ENCODE results near the gene NRTN.

The NRTN gene

DNA sequence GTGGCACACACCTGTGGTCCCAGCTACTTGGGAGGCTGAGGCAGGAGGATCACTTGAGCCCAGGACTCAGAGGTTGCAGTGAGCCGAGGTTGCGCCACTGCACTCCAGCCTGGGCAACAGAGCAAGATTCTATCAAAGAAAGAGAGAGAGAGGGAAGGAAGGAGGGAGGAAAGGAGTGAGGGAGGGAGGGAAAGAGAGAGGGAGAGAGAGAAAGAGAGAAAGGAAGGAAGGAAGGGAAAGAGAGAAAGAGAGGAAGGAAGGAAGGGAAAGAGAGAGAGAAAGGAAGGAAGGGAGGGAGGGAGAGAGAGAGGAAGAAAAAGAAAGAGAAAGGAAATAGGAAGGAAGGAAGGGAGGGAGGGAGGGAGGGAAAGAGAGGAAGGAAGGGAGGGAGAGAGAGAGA lies 12.4 kb downstream of the NRTN start:
- DNase-seq: no peak

DNA sequence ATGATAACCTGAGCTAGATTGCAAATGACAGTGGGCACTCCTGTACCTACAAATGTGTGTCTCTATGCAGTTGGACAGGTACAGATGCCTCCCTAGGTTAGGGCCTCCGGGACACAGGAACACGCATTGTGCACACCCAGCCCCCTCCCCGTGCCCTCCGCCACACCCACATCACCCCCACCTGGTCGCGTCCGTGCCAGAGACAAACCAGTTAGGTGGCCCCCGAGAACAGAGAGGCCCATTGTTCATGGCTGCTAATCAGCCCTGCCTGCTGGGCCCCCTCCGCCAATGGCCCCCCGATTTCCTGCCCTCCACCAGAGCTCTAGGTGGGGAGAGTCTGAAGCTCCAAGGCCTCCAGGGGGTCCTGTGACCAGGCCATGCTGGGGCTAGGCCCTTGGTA lies 13.7 kb downstream of the NRTN start:
- DNase-seq: no peak

DNA sequence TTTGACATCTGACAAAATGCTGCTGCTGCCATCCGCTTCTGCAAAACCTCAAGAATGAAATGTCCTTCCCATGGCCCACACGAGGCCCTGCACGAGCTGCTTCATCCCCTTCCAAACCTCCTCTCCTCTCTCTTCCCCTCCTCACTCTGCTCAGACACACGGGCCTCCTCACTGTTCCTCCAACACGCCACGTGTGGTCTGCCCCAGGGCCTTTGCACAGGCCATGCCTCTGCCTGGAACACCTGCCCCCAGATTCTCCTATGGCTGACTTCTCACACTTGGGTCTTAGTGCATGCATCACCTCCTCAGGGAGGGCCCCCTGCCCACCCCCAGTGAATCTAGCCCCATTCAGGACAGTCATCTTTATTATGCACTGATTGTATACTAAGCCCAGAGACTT lies 15.9 kb downstream of the NRTN start:
- no peak for DNase-seq

DNA sequence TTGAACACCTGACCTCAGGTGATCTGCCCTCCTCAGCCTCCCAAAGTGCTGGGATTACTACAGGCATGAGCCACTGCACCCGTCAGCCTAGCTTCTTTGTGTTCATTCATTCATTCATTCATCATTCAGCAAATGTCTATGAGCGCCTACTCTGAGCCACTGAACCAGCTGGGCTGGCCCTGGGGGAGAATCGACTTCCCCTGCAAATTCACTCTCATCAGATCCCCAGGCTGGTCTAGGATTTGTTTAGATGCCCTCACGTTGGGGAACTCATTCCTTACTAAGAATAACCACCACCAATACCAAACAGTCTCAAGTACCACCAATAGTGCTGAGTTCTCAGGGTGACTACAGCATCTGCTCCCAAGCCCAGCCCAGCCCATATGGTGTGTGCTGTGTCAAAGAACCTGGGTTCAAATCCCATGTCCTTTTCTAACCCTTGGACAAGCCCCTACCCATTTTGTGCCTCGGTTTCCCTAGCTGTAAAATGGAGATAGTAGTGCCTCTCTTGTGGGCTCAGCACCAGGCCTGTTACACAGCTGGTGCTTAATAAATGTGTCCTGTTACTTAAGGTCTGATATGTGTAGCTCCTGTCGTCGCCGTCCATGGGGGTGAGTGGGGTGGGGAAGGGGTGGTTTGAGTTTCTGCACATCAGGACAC lies 16.8 kb downstream of the NRTN start:
- DNase-seq: no peak

DNA sequence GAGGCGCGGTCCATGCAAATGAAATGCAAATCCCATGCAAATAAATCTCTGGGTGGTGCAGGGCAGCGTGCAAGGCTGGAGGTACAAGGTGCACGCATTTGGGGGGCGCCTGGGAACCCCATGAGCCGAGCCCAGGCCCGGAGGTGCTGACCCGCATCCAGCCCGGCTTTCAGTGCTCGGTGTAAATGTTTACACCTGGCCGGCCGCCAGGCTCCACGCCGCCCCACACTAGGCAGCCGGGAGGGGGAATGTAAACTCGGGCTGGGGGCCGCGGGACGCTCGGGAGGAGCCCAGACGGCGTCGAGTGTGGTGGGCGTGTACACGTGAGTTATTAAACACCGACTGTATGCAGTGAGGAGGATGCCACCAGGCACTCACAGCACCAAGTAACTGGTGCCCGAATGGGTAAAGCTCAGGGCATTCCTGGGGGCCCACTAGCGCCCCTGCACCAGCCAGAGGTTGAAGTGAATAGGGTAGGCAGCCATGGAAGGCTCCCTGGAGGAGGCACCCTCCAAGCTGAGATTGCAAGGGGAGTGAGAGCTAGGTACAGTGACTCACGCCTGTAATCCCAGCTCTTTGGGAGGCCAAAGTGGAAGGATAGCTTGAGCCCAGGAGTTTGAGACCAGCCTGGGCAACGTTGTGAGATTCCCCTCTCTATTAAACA lies 17.4 kb downstream of the NRTN start:
- DNase-seq: no peak

DNA sequence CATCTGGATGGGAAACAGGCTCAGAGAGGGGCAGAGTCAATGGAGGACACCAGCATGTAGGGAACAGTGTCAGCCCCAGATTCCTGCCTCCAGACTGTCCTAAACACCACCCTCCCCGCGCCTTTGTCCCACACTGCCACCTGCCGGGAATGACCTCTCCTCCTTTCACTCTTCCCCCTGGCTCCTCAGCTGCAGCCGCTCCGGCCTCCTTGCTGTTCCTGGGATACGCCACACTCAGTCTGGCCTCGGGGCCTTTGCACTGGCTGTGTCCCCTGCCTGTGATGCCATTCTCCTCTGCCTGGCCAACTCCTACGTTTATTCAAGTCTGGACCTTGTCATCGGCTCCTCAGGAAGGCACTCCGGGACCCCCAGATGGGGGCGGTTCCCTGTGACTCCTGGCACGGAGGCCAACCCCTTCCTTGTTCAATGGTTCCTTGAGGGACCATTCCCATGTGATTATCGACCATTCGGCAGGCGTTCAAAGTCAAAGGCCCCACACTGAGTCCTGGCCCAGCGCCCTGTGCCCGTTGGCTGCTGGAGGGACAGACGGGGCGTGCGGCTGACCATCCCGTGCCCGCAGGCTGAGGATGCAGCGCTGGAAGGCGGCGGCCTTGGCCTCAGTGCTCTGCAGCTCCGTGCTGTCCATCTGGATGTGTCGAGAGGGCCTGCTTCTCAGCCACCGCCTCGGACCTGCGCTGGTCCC lies 18.9 kb downstream of the NRTN start:
- no peak for DNase-seq

DNA sequence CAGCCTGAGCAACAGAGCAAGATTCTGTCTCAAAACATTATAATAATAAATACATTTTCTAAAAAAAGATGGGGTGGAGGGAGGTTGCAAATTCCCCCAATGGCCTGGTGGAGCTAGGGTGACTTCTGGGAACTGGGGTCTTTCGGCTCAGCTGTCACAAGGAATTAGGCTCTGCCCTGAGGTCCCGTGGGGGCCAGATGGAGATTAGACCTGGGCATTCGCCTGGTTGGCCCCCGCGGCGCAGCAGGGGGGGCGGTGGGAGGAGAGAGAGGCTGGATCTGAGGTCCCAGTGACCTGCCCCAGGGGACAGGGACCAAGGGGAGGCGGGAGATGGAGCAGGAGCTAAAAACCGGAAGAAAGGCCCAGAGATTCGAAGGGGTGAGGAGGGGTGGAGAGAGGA lies 19.9 kb downstream of the NRTN start:
- DNase-seq: no peak

DNA sequence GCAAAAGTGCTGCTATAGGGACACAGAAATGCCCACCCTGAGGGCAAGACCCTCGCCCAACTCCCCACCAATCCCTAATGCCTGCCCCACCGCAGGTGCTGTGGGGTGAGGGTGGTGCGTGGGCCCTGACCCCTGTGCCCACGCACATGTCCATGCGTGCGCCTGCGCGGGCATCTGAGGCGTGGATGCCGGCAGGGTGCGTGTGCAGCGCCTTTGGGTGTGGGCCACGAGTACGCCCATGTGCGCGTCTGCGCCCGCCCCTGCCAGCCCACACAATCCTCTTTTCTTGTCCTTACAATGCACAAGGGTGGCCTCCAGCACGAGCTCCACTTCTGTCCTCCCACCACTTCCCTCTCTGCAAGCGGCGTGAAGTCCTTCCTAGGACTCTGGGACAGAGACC lies 20.3 kb downstream of the NRTN start:
- DNase-seq: no peak

DNA sequence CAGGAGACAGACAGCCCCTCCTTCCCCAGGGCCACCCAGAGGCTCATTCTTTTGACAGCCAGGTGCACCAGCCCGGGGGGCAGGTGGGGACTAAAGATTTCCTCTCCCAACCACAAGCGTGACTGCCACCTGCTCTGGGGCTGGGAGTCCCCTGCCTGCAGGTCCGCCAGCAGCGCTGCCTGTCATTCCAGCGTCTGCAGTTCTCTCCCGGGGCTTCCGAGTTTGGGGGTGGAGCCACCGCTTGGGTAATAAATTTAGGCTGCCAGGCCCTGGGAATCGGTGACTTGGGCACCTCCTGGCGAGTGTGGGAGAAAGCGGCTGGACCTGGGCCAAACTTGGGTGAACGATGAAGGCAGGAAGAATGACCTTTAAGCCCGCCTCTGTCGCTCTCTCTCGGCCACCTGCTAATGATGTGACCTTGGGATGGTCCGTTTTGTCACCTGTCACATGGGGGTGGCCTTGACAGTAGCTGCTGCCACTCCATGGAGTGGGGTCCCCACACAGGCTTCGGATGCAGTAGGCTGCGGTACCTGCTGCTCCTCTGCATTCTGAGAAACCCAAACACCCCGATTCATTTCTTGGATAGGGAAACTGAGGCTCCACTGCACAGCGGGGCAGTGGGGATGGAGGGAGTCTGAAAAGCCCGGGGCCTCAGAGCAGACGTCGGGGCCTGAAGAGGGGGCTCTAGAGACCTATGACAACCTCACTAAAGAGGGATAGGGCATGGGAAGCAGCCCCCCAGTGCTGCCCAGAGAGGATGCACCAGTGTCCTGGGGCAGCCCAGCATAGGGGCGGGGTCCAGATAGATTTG lies 21.9 kb downstream of the NRTN start:
- DNase-seq: peak; percentile 78

DNA sequence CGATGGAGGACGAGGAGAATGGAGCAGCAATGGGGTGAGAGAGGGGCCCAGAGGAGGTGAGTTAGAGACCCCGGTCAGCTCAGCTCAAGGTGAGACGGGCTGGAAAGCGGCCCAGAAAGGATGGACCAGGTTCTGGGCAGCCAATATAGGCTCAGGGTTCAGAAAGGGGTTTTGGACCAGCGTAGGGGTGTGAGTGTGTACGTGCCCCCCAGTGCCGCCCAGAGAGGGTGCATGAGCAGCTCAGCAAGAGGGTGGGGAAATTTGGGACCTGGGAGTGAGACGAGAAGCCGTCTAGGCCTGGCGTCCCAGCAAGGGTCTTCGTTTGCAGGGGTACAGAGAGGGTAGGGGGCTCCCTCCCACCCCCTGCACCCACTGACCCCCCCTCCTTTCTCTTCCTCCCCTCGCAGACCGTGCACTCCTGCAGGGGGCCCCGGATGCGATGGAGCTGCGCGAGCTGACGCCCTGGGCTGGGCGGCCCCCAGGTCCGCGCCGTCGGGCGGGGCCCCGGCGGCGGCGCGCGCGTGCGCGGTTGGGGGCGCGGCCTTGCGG lies 22.5 kb downstream of the NRTN start:
- DNase-seq: no peak

DNA sequence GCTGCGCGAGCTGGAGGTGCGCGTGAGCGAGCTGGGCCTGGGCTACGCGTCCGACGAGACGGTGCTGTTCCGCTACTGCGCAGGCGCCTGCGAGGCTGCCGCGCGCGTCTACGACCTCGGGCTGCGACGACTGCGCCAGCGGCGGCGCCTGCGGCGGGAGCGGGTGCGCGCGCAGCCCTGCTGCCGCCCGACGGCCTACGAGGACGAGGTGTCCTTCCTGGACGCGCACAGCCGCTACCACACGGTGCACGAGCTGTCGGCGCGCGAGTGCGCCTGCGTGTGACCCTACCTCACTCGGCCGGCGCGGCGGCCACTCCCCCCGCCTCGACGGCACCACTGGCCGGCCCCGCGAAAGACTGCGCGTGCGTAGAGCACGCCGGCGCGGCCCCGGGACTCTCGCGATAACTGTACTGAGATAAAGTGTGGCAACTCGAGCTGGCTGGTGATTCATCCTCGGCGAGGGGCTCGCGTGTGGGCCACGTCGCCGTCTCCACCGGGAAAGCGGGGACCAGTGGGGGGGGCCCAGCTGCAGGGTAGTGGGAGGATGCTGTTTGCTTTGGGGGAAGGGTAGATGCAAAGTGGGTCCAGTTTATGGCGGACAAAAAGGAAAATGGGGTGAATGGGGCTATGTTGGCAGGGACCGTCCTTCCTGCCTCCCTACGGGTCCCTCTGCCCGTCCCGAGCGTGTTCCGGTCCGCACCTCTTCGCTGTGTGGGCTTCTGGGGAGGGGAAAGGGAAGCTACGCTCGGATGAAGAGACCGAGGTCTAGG lies 23.2 kb downstream of the NRTN start:
- DNase-seq: peak; percentile 96

DNA sequence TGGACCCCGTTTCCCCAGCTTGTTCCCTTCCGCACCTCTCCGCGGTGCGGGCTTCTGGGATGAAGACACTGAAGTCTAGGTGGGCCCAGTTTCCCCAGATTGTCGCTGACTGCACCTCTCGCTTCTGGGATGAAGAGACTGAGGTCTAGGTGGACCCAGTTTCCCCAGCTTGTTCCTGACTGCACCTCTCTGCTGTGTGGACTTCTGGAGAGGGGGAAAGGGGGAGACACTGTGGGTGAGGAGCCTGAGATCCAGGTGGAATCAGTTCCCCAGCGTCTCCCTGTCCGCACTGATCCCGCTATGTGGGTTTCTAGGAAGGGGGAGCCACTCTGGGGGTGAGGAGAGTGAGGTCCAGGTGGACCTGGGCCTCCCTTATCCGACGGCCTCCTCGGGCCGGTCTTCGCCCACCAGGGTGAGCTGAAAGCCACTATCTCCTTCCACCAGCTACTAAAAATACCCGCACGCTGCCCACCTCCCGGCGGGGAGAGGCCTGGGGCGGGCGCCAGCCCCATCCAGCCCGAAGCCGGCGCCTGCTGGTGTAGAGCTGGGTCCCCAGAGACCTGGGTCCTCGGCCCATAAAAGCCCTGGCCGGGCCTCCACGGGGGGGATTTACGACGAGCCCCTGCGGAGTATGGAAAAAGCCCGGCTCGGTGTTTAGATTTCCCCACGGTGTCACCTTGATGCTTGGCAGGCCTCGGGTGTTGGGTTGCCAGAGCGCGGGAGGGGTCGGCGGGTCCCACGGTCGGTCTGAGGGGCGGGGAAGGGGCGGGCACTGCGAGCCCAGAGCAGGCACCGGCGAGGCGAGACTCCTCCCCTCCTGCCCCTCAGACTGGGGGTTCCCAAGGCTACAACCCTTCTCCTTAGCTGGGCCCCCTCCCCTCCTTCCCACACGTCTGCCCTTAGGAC lies 24.0 kb downstream of the NRTN start:
- no peak for DNase-seq

DNA sequence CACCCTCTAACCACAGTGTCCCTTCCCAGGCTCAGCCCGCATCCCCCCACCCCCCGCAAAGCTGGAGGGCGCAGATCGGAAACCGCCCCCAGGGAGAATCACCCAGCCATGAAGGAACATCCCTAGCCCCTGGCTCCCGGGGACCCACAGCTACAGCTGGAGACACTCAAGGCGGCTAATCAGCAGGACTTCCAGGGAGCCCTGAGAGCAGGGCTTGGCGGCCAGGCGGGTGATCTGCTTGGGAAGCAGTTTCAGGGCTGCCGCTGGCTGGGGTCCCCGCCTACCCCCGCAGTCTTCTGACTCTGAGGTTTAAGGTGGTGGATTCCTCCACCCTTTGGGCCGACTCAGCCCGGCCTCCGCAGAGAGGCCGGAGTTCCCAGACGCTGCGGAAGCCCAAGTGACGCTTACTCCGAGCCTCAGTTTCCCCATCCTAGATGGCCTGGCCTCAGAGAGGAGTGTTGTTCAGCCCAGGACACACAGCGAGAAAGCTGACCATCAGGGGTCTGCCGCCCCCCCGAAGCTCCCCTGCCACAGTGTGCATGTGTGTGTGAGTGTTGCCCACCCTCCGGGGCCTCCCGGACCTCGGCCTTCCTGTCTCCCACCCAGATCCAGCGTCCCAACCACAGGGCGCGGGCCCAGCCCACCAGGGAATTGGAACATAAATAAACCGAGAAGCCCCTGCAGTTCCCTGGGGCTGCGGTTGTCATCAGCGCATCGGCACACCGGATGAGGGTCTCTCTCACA lies 24.9 kb downstream of the NRTN start:
- DNase-seq: no peak

DNA sequence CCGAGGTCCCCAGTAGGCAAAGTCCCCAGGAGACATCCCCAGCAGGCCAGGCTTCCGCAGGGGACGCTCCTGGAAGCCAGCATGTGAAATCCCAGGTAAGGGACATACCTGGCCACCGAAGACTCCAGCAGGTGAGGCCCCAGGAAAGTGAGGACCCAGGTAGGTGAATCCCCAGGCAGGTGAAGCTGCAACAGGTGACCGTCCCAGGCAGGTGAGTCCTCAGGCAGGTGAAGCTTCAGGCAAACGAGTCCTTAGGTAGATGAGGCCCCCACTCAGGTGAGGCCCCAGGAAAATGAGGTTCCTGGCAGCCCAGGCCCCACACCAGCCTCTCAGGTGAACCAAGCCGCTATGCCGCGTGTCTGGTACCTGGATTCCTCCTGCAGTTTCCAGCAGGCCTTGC lies 26.3 kb downstream of the NRTN start:
- no peak for DNase-seq

DNA sequence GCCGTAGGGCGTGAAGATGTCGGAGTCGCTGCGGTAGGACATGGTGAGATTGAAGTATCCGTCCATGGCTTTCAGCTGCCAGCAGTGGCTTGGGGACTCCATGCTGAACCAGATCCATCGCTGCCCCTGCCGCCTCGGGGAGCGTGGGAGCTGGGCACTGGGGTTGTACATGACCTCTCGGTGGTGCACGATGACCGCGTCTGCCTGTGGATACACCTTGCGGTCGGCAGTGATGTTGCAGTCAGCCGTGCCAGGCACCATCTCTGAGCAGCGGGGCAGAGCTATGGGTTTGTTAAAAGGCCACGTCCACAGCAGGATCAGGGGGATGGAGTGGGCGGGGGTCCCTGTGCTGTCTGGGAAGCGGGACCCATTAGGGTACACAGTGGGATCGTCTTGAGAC lies 27.2 kb downstream of the NRTN start:
- DNase-seq: no peak

DNA sequence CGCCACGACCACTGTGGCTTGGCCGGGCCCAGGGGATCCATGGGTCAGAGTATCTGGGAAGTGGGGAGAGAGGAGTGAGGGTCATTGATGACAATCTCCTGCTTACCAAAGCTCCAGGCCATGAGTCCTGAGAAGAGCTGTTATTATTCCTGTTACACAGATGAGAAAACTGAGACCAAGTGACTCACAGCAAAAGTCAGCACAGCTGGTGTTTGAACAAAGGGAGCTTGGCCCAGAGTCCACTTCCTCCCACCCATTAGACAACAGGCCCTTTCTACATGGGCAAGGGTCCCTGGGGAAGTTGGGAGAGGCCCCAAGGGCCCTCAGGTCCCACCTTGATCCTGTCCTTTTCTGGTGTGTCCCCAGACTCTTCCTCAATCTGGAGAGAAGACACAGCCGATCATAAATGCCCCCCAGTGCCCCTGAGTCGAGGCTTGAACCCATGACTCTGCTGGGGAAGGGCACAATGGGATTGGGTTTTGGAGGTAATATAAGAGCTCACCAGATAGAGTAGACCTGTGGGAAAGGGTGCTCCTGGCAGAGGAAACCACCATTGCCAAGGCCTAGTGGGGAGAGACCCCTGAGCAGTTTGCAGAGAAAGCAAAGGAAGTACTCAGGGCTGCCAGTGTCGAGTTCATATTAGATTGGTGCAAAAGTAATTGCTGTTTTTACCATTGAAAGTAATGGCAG lies 27.8 kb downstream of the NRTN start:
- DNase-seq: no peak

DNA sequence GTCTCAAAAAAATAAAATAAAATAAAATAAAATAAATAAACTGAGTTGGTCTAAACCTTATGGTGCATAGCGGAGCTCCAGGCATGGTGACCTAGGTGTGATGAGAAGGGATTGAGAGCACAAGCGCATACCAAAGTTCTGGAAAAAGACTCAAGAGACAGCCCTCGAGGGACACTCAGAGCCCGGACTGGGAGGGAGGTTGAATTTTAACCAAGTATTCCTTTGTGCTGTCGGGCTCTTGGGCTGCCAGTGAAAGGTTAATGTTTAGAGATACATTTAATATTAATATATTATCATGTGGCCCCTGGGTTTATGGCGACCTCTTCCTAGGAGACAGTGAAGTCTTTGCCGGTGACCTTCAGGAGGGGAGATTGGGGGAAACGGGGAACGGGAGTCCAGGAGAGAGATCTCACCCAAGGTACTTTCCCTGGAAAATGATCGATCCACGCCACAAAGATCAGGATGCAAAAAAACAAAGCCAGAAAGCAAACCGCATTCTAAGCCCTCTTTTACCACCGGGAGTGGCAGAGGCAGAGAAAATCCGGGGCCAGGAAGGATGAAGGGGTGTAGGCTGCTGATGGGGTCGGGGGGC lies 33.0 kb downstream of the NRTN start:
- no peak for DNase-seq

DNA sequence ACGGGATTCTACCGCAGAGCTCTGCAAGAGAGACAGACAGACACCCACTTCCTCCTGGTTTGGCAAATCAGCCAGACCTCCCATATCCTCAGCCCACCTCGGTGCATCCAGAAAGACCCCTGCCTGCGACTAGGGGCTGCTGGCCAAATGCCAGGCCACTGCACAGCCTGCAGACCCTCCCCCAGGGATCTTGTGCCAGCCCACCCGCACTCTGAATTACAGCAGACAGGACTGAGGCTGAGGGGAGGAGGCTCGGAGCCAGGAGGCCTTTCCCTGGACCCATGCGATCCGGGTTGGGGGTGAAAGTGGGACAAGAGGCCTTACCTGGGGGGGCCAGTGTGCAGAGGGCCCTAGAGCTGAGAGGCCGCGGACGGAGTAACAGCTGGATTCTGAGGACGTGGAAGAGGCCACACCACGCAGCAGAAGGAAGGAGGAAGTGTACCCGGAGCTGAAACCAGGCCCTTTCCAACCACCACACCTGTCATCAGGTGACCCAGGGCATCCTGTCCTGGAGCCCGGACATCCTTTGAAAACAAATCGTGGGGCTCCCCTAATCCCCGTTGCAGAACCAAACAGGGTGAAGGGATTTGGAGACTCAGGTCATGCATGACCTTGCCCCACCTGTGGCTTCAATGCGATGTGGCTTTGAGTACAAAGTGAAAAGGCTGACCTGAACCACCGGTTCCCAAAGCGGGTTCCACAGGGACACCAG lies 33.6 kb downstream of the NRTN start:
- no peak for DNase-seq
